AG09309 (cell line): ENCODE data around the gene NSD1.

Source experiments
- DNase-seq: peaks from one replicate; pipeline ENCODE4 v3.0.0-alpha.2; 2010; ENCODE audit warnings: low read depth
- H3K4me3 ChIP-seq: 2 replicates; pipeline ENCODE4 v1.5.1; 2011; ENCODE audit warnings: mild to moderate bottlenecking, low read depth, low read length, moderate library complexity; ENCODE audit not compliant: control insufficient read depth
- CTCF ChIP-seq: IDR thresholded peaks from 2 replicates; pipeline ENCODE4 v1.5.1; 2011; ENCODE audit warnings: mild to moderate bottlenecking, low read depth, low read length, inconsistent platforms; ENCODE audit not compliant: insufficient read depth, control insufficient read depth; ENCODE audit errors: missing control alignments

The NSD1 gene

DNA sequence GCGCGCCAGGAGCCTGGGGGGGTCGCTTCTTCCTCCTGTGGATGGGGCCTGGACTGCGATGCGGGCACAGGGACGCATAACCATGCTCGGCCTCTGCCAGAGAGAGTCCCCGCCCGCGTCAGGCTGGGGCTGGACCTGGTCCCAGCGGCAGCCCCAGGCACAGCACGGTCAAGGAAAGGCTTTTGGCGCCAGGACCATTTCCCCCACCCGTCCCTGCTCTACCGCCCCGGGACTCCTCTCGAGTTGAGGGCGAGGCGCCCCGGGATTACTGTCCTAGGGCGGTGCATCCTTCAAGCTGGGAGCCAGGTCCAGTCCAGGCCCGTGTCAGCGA lies 177.8 kb downstream of the NSD1 start:
- peak overlapping the region; percentile 63 for H3K4me3 ChIP-seq
- no peak for TF ChIP-seq CTCF
- DNase-seq = no peak

DNA sequence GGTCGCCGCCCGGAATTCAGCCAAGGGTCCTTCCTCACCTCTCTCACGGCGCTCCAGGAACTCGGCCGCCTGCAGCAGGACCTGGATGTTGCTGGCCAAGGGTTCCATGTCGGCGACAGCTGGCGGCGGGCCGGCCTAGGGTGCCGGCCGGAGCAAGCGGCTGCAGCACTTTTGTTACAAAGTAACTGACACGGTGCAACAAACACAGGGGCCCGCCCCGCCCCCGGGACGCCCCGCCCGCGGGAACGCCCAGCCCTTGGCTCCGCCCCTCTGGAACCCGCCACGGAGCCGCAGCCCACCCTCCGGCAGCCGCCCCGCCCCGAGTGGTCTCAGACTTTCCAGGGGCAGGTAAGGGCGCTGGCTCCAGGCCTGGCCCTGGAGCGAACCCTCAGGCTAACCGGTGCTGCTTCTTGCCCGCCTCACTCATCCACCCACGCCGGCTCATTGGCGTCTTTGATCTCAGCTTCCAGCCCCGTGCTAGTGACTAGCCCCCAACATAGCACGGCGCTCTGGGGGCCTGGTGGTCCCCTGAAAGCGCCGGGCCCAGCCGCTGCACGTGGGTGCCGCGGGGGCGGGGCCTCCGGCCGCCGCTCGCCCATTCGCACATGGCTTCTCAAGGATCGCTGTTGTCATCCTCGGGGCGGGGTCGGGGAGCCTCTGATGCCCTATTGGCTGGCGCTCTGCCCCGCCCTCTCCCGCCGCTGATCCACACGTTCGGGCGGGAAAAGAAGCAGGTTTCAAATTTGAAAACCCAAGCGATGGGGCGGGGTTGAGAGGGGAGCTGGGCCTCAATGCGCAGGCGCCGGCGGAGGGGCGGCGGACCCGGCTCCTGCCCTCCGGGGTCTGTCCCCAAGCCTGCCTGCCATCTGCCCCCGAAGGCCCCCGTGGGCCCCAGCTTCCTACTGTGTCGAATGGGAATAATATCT lies 178.4 kb downstream of the NSD1 start, which contains the start of gene MXD3:
MXD3 (minus strand) TSS at position 176 of the 926 bp plus-strand sequence; CDS start at position 108, 68 bp downstream.
- peak; percentile 49 for DNase-seq
- H3K4me3 ChIP-seq = peak within 1 kb of the TSS; percentile 63
- TF ChIP-seq CTCF = no peak

DNA sequence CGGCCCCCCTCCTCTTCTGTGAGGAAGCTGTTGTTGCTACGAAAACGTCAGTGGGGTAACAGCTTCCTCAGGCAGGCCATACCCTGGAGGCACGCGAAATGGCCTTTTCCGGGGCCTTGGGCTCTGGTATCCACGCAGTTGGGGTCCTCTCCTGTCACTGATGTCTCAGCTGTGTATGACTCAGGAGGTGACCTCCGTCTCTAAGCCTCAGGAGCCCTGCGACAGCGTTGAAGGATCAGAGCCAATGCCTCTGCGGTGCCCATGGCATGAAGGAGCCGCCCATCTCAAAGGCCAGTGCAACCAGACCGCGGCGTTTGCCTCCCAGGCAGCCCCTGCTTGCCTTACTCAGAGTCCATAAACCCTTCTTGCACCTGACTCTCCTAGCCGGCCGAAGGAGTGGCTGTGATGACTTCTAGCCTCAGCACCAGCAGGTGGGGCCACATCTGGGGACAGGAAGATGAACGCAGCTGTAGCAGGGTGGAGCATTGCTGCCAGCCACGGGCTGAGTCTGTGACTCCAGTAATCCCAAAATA lies 179.1 kb downstream of the NSD1 start:
- peak overlapping the region; percentile 2 for H3K4me3 ChIP-seq
- no peak for DNase-seq
- no peak for TF ChIP-seq CTCF

GRCh38 chr5:177313561-177314259 lies 180.1 kb downstream of the NSD1 start:
- no peak for TF ChIP-seq CTCF
- no peak for DNase-seq
- no peak overlapping the region for H3K4me3 ChIP-seq

DNA sequence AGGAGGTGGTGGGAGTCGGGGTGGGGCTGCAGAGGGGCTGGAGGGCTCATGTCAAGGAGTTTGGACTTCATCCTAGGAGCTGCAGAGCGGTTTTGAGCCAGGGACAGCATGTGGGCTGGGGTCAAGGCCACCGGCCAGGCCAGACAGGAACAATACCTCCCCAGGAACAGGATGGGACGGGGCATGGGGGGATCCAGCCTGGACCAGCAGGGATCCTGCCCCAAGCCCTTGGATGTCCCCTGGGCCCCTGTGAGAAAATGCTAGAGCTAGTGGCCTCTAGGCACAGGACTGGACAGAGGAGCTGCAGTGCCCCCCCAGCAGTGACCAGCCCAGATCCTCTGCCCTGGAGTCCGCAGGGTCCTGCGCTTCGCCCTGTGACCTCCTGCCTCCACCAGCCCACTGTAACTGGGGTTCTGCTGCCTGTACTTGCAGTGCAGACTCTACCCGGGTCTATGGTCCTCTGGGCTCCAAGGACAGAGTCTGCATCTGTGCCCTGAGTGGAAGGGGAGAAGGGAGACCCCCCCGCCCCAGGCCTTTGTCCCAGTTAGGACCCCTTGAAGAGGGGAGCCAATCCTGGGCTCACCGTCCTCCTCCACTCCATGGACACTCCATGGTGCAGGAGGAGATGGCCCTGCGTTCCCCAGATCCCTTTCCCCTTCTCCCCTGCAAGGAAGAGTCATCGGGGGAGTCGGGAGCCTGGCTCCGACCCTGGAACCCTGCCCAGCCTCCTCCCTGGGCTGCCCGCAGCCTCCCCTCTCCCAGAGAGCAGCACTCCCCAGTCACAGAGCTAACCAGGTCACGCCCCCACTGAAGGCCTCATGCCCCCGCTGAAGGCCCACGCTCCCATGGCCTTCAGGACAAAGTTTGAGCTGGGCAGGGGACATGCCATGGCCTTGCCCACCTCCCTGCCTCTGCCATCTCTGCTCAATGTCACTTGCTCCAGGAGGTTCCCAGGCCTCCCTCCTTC lies 181.1 kb downstream of the NSD1 start:
- DNase-seq = no peak
- TF ChIP-seq CTCF = no peak
- no peak overlapping the region for H3K4me3 ChIP-seq

DNA sequence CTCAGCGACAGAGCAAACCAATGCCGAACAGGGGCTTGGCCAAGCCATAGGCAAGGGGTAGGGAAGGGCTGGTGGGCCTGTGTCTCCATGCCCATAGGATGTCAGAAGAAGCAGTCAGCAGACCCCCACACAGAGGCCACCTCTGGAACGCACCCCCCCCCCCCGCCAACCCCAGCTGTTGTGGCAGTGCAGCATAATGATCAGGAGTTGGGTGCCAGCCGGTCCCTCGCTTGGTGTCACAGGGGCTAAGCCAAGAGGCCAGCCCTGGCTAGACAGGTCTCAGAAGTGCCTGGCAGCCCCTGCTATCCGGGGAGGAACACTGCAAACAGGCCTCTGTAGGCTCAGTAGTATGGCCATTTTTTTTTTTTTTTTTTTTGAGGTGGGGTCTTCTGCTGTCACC lies 181.8 kb downstream of the NSD1 start:
- no peak for DNase-seq
- no peak for TF ChIP-seq CTCF
- H3K4me3 ChIP-seq = no peak overlapping the region
